GM21381 (cell line): ENCODE data around the gene ABCB10.
"Not testable (repeated sequence)": the region's sequence is repeated elsewhere in the genome, so short reads cannot be mapped to it uniquely, and the experiment has no call there.

ENCODE experiments used
- ATAC-seq: cut with Tn5 transposase; IDR thresholded peaks from one replicate; pipeline ENCODE4 v1.9.1; 2021; ENCODE audit warnings: mild to moderate bottlenecking, moderate library complexity; ENCODE audit not compliant: unreplicated experiment

The ABCB10 gene

GRCh38 chr1:229574679-229575442 lies 16.4 kb upstream of the ABCB10 start:
- no peak for ATAC-seq

- no peak for ATAC-seq
These were observed 13.8 kb upstream of the ABCB10 start for GRCh38 chr1:229572286-229572685.

DNA sequence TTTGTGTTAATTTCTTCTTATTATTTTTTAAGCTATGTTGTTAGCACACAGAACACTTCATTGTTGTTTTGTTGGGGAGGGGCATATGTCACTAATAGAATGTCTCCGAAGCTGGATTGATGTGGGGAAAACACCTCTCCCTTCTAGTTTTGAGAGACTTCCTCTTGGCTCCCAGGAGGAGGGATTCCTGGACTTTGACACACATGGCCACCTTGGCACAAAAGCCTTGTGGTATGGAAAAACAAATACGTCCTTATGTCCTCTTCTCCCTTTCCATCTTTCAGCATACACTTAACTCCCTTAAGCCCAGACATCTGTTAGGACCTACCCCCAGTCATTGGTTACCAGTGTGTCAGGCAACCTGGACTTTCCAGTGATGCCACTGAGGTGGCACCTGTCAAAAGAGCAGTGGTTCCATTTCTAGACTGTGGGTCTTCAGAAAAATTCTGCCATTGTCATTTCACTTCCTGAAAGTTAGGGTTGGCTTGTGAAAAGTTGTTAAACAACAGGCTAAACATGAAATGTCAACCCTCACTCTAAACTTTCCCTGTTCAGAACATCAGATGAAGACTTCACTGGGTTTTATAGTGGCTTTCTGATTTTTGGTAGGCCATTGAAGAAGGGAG lies 12.5 kb upstream of the ABCB10 start:
- no peak for ATAC-seq

DNA sequence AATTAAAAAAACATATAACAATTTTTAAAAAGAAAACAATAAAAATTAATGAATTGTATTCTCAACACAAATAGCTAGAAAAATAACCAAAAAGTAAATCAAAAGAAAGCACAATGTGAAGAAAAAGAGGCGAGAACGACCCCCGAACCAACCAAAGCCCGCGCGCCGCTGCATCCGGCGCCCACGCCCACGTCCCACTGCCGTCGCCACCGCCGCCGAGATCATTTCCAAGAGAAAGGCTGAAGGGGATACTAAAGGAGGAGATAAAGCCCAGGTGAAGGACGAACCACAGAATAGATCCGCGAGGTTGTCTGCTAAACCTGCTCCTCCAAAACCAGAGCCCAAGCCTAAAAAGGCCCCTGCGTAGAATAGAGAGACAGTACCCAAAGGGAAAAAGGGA lies 11.8 kb upstream of the ABCB10 start:
- no peak for ATAC-seq

DNA sequence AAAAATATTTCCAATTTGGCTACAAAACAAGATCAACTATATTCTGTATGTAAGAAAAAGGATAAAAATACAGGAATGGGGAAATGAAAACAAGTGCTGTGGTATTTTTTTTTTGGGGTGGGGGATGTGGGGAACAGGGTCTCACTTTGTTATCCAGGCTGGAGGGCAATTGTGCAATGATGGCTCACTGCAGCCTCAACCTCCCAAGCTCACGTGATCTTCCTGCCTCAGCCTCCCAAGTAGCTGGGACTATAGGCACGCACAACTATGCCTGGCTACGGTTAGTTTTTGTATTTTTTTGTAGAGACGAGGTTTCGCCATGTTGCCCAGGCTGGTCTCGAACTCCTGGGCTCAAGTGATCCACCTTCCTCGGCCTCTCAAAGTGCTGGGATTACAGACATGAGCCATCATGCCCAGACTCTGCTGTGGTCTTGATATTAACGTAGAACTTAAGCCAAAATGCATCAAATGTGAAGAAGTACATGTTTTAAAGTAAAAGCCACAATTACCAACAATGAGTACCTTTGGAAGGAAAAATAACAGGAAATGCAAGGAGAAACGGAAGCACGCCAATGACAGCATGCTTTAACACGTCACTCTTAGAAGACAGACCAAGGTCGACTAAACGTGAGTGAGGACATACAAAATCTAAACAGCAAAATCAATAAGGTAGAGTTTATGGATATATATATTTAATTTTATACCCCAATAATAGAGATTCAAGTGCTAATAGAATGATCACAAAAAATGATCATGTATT lies 8.8 kb upstream of the ABCB10 start:
- ATAC-seq: no peak

DNA sequence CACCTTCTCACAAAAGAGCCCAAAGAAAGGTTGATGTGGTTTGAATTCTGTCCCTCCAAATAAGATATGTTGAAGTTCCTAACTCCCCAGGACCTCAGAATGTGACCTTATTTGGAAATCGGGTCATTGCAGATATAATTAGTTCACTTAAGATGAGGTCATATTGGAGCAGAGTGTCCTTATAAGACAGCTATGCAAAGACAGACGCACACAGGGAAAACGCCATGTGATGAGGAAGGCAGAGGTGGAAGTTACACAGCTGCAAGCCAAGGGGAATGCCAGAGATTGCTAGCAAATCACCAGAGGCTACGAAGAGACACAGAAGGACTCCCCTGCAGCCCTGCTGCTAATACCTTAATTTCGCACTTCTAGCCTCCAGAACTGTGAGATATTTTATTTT lies 5.2 kb upstream of the ABCB10 start:
- no peak for ATAC-seq

- no peak for ATAC-seq
These were observed 4.7 kb upstream of the ABCB10 start for GRCh38 chr1:229563241-229563640.

DNA sequence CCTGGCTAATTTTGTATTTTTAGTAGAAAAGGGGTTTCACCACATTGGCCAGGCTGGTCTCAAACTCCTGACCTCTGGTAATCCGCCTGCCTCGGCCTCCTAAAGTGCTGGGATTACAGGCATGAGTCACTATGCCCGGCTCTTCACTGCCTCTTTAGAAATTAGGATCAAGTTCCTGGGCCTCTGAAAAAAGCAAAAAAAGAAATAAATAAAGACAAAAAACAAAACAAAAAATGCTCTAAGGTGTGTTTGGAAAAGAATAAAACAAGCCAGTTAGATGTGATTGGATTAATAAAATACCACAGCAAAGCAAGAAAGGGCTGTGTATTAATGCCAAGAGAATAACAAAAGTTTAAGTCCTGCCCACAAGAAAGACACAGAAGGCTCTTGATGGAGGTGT lies 4.2 kb upstream of the ABCB10 start:
- ATAC-seq: no peak

- ATAC-seq: no peak
These were observed 2.6 kb upstream of the ABCB10 start for GRCh38 chr1:229561141-229561540.

- not testable (repeated sequence) for ATAC-seq
These were observed 1.6 kb upstream of the ABCB10 start for GRCh38 chr1:229560124-229560523.

DNA sequence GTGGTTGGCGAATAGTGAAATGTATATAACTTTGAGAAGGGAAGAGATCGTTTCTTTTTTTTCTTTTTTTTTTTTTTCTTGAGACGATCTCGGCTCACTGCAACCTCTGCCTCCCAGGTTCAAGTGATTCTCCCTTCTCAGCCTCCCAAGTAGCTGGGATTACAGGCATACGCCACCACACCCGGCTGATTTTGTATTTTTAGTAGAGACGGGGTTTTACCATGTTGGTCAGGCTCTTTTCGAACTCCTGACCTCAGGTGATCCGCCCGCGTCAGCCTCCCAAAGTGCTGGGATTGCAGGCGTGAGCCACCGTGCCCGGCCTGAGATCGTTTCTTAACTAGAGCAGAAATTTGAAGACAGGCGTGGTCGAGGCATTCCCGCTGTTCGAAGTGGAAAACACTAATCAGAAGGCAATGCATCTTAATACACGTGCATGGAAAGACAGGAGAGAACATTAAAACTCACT lies 862 bp upstream of the ABCB10 start:
- not testable (repeated sequence) for ATAC-seq

GRCh38 chr1:229557913-229558414 lies 543 bp downstream of the ABCB10 start:
- ATAC-seq: peak; percentile 32

- no peak for ATAC-seq
These were observed 1.2 kb downstream of the ABCB10 start for GRCh38 chr1:229557200-229557850.

- ATAC-seq: no peak
These were observed 3.5 kb downstream of the ABCB10 start for GRCh38 chr1:229554886-229555621.

- ATAC-seq: no peak
These were observed 4.8 kb downstream of the ABCB10 start for GRCh38 chr1:229553621-229554130.

DNA sequence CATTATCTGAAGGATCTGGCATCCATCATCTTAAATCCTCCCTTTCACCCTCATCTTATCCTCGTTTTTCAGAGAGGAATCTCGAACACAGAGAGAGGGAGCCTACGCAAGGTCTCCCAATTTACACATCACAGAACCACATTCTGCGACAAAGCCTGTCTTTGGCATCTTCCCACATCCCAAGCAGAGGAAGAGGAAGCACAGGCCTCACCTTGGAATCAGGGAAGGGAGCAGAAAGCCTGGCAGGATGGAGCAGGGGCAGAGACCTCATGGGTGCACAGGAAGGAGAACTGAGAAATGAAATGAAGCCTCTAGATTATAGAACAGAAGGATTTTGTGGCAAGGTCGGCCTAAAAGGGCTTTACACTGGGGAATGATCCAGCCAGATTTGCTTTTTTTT lies 5.8 kb downstream of the ABCB10 start:
- ATAC-seq: no peak

- ATAC-seq: no peak
These were observed 7.5 kb downstream of the ABCB10 start for GRCh38 chr1:229550812-229551567.

- ATAC-seq: no peak
These were observed 11.0 kb downstream of the ABCB10 start for GRCh38 chr1:229547542-229547941.

DNA sequence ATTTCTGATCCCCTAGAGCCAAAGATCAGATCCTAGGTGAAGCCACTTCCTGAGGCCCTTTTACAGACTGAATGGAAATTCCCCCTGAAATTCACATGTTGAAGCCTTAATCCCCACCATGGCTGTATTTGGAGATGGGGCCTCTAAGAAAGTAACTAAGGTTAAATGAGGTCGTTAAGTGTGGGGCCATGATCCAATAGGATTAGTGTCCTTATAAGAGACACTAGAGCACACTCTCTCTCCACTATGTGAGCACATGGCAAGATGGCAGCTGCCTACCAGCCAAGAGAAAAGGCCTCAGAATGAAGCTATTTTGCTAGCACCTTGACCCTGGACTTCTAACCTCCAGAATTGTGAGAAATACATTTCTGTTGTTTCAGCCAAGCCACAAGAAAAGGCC lies 13.9 kb downstream of the ABCB10 start:
- no peak for ATAC-seq
